ENCODE data around the gene TRIM31.

GRCh38 chr6:30130887-30131862 is 18.3 kb upstream of the TRIM31 start:
- TF ChIP-seq CTCF (IDR thresholded peaks at IDR 0.05; ENCODE audit: low read length) (peak; percentile 100), EZH2 (optimal IDR thresholded peaks at IDR 0.05; ENCODE audit: low read depth, low read length) (no peak)
